ENCODE data around the gene KDM4B. TPM values are rescaled to one million over a fixed set of nuclear protein-coding genes. Genes with fewer than 3 reads are reported as not detected.
A peak's percentile ranks its signal among the peaks of the same experiment; 100 is the strongest.

Gene KDM4B
- total and polyA plus RNA-seq, 12 donors: 12.4 to 35.8 (median 30.3) TPM

- DNase-seq (peak in 1 of 2 donors; percentile 8), ATAC-seq (no peak)
- no peaks in the 10 kb centered on the region for H3K9me3 ChIP-seq
- H3K4me1 ChIP-seq: peaks cover 0 to 3% (median 0%) of the 10 kb centered on the region in 9 donors
- no peak overlapping the region for H3K4me3 ChIP-seq
- TF ChIP-seq CTCF (IDR thresholded peaks at IDR 0.05): no peak
- intact Hi-C loops (cut with DNase I): loop anchor here in 2 of 10 donors (5.0 to 10.0 kb wide), 2 partner anchors 96 to 599 kb away; no protein-coding TSS in a partner anchor
- H3K27ac ChIP-seq: no peak overlapping the region
- WGBS, 2 donors: 91 to 92% methylated on average over 52 of the region's 52 CpGs
- H3K36me3 ChIP-seq: peaks cover 0 to 69% (median 7%) of the 10 kb centered on the region in 9 donors
- H3K27me3 ChIP-seq: no peaks in the 10 kb centered on the region
Observed at GRCh38 chr19:5150902-5151741, 182.2 kb downstream of the KDM4B start.

DNA sequence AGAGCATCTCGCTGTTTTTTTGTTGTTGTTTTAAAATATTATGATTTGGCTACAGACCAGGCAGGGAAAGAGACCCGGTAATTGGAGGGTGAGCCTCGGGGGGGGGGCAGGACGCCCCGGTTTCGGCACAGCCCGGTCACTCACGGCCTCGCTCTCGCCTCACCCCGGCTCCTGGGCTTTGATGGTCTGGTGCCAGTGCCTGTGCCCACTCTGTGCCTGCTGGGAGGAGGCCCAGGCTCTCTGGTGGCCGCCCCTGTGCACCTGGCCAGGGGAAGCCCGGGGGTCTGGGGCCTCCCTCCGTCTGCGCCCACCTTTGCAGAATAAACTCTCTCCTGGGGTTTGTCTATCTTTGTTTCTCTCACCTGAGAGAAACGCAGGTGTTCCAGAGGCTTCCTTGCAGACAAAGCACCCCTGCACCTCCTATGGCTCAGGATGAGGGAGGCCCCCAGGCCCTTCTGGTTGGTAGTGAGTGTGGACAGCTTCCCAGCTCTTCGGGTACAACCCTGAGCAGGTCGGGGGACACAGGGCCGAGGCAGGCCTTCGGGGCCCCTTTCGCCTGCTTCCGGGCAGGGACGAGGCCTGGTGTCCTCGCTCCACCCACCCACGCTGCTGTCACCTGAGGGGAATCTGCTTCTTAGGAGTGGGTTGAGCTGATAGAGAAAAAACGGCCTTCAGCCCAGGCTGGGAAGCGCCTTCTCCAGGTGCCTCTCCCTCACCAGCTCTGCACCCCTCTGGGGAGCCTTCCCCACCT, 183.3 kb downstream of the KDM4B start:
- TF ChIP-seq CTCF (IDR thresholded peaks at IDR 0.05): no peak
- Histone ChIP-seq H3K27me3 (no peaks in the 10 kb centered on the region), H3K36me3 (peaks cover 0 to 59% (median 7%) of the 10 kb centered on the region in 9 donors), H3K4me3 (no peak overlapping the region), H3K4me1 (peaks cover 0 to 10% (median 0%) of the 10 kb centered on the region in 9 donors), H3K9me3 (no peaks in the 10 kb centered on the region), H3K27ac (no peak overlapping the region)
- no peak for DNase-seq
- intact Hi-C loops (cut with DNase I): loop anchor here in 2 of 10 donors (5.0 to 10.0 kb wide), 2 partner anchors 97 to 600 kb away; no protein-coding TSS in a partner anchor
- 95% methylated on average over 27 of the region's 27 CpGs for WGBS, 2 donors
- no peak for ATAC-seq

GRCh38 chr19:5152767-5153532, 184.0 kb downstream of the KDM4B start:
- H3K4me1 ChIP-seq: peaks cover 0 to 10% (median 0%) of the 10 kb centered on the region in 9 donors
- no peak overlapping the region for H3K27ac ChIP-seq
- peaks cover 0 to 52% (median 7%) of the 10 kb centered on the region in 9 donors for H3K36me3 ChIP-seq
- H3K9me3 ChIP-seq: peaks cover 0 to 6% (median 0%) of the 10 kb centered on the region in 11 donors
- intact Hi-C loops (cut with DNase I): loop anchor here in 2 of 10 donors (5.0 to 10.0 kb wide), 2 partner anchors 98 to 601 kb away; no protein-coding TSS in a partner anchor
- TF ChIP-seq CTCF (IDR thresholded peaks at IDR 0.05): no peak
- no peak overlapping the region for H3K4me3 ChIP-seq
- DNase-seq: no peak
- WGBS, 2 donors: 91 to 92% methylated on average over 24 of the region's 24 CpGs
- no peaks in the 10 kb centered on the region for H3K27me3 ChIP-seq
- ATAC-seq: no peak

All from heart right ventricle (tissue), 16 donors.